Measurements from ENCODE around the gene DEFB123. TPM values are rescaled to one million over a fixed set of nuclear protein-coding genes. Genes with fewer than 3 reads are reported as not detected.
A peak's percentile ranks its signal among the peaks of the same experiment; 100 is the strongest.

Gene DEFB123
- total RNA-seq, 1 donor, result not detected

DNA sequence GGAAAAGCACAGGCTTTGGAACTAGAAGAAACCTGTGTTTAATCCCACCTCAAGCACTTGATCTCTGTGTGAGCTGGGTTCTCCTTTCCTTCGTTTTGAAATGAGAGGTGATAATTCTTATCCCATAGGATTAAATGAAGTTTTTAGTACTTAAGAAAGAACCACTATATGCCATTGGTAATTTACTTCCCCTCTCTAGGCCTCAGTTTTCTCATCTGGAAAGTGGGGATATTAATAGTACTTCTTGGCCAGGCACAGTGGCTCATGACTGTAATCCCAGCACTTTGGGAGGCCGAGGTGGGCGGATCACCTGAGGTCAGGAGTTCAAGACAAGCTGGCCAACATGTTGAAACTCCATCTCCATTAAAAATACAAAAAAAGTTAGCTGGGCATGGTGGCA is 48.7 kb downstream of the DEFB123 start:
- Histone ChIP-seq H3K9me3 (ENCODE audit: low read depth, low read length) (no peaks in the 10 kb centered on the region), H2AFZ (ENCODE audit: low read length) (no peak overlapping the region), H3K27me3 (ENCODE audit: insufficient read depth, low read length) (no peaks in the 10 kb centered on the region), H3K4me1 (ENCODE audit: insufficient read depth, low read length) (peaks cover 8% of the 10 kb centered on the region), H3K36me3 (ENCODE audit: insufficient read depth, low read length) (no peaks in the 10 kb centered on the region), H3K4me2 (ENCODE audit: insufficient read depth, low read length) (no peak overlapping the region), H3K27ac (ENCODE audit: low read depth, low read length) (no peak overlapping the region), H3K4me3 (ENCODE audit: insufficient read depth, low read length) (no peak overlapping the region), H3K79me2 (ENCODE audit: insufficient read depth, low read length) (no peaks in the 10 kb centered on the region), H4K20me1 (ENCODE audit: insufficient read depth, low read length) (no peaks in the 10 kb centered on the region)
- DNase-seq (ENCODE audit: insufficient read length, low spot score, missing footprints), result no peak
- TF ChIP-seq, protein P1, sequence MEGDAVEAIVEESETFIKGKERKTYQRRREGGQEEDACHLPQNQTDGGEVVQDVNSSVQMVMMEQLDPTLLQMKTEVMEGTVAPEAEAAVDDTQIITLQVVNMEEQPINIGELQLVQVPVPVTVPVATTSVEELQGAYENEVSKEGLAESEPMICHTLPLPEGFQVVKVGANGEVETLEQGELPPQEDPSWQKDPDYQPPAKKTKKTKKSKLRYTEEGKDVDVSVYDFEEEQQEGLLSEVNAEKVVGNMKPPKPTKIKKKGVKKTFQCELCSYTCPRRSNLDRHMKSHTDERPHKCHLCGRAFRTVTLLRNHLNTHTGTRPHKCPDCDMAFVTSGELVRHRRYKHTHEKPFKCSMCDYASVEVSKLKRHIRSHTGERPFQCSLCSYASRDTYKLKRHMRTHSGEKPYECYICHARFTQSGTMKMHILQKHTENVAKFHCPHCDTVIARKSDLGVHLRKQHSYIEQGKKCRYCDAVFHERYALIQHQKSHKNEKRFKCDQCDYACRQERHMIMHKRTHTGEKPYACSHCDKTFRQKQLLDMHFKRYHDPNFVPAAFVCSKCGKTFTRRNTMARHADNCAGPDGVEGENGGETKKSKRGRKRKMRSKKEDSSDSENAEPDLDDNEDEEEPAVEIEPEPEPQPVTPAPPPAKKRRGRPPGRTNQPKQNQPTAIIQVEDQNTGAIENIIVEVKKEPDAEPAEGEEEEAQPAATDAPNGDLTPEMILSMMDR (IDR thresholded peaks at IDR 0.05; ENCODE audit: extremely low read depth, low read depth, low read length), result no peak

DNA sequence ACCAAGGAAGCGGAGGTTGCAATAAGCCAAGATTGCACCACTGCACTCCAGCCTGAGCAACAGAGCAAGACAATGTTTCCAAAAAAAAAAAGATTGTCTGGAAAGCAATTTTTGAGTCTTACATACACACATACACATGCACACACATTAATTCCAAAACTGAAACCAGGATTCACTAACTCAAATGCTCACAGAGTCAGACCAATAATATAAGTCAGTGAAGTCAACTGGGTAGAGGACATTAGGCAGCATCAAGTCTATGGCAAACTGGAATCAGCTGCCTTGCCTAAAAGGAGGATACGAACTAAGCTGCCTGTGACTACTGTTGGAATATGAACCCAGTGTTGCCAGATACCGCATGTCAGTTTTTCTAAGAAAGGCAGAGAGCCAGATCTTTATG is 50.3 kb downstream of the DEFB123 start:
- no peak overlapping the region for H3K4me2 ChIP-seq (ENCODE audit: insufficient read depth, low read length)
- H3K79me2 ChIP-seq (ENCODE audit: insufficient read depth, low read length), result no peaks in the 10 kb centered on the region
- H3K27me3 ChIP-seq (ENCODE audit: insufficient read depth, low read length), result no peaks in the 10 kb centered on the region
- no peak overlapping the region for H3K4me3 ChIP-seq (ENCODE audit: insufficient read depth, low read length)
- H3K36me3 ChIP-seq (ENCODE audit: insufficient read depth, low read length), result no peaks in the 10 kb centered on the region
- no peaks in the 10 kb centered on the region for H4K20me1 ChIP-seq (ENCODE audit: insufficient read depth, low read length)
- peaks cover 5% of the 10 kb centered on the region for H3K4me1 ChIP-seq (ENCODE audit: insufficient read depth, low read length)
- TF ChIP-seq, protein P1 (IDR thresholded peaks at IDR 0.05; ENCODE audit: extremely low read depth, low read depth, low read length), result no peak
- no peak for DNase-seq (ENCODE audit: insufficient read length, low spot score, missing footprints)
- no peak overlapping the region for H3K27ac ChIP-seq (ENCODE audit: low read depth, low read length)
- no peaks in the 10 kb centered on the region for H3K9me3 ChIP-seq (ENCODE audit: low read depth, low read length)
- no peak overlapping the region for H2AFZ ChIP-seq (ENCODE audit: low read length)

DNA sequence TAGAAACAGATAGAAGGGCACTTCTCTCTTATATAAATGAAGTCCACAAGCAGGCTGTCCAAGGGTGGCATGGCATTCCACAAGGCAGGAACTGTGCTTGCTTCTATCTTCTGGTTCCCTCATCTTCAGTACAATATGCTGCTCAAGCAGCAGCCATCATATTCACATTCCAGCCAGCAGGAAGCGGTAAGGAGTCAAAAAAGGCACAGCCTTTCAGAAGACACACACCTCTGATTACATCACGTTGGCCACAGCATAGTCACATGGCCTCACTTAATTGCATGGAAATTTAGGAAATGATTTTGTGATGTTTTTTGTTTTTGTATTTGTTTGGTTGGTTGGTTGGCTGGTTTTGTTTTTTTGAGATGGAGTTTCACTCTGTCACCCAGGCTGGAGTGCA is 53.7 kb downstream of the DEFB123 start:
- Histone ChIP-seq H3K4me1 (ENCODE audit: insufficient read depth, low read length) (peaks cover 23% of the 10 kb centered on the region), H3K36me3 (ENCODE audit: insufficient read depth, low read length) (no peaks in the 10 kb centered on the region), H3K27ac (ENCODE audit: low read depth, low read length) (no peak overlapping the region), H3K4me3 (ENCODE audit: insufficient read depth, low read length) (no peak overlapping the region), H3K27me3 (ENCODE audit: insufficient read depth, low read length) (no peaks in the 10 kb centered on the region), H3K4me2 (ENCODE audit: insufficient read depth, low read length) (no peak overlapping the region), H3K79me2 (ENCODE audit: insufficient read depth, low read length) (no peaks in the 10 kb centered on the region), H4K20me1 (ENCODE audit: insufficient read depth, low read length) (no peaks in the 10 kb centered on the region), H3K9me3 (ENCODE audit: low read depth, low read length) (no peaks in the 10 kb centered on the region), H2AFZ (ENCODE audit: low read length) (no peak overlapping the region)
- no peak for DNase-seq (ENCODE audit: insufficient read length, low spot score, missing footprints)
- TF ChIP-seq, protein P1 (IDR thresholded peaks at IDR 0.05; ENCODE audit: extremely low read depth, low read depth, low read length), result peak; percentile 61

DNA sequence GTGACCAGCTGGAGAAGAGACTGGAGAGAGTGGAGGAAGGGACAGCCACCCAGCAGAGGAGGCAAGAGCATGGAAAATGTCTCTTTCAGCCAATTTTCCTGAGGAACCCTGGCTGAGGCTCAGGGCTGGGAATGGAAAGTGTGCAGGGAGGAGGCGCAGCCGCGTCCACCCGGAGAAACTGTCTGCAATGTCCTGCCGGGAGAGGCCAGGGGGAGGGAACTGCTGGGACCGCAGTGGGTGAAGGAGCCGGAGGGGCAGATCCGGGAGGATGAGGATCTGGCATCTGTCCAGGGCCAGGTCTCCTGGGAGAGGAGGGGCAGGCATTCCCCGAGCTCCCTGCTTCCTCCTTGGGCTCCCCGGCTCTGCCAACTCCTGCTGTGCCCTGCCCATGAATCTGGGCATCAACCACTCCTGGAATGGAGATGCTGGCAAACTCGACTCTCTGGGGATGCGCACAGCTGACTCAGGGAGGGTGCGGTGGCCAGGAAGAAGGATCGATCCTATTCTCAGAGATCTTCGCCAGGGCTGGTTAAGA is 56.4 kb downstream of the DEFB123 start:
- no peaks in the 10 kb centered on the region for H4K20me1 ChIP-seq (ENCODE audit: insufficient read depth, low read length)
- no peaks in the 10 kb centered on the region for H3K36me3 ChIP-seq (ENCODE audit: insufficient read depth, low read length)
- peak overlapping the region; percentile 57 for H3K4me3 ChIP-seq (ENCODE audit: insufficient read depth, low read length)
- peak overlapping the region; percentile 89 for H2AFZ ChIP-seq (ENCODE audit: low read length)
- DNase-seq (ENCODE audit: insufficient read length, low spot score, missing footprints), result no peak
- no peaks in the 10 kb centered on the region for H3K9me3 ChIP-seq (ENCODE audit: low read depth, low read length)
- H3K27ac ChIP-seq (ENCODE audit: low read depth, low read length), result peak overlapping the region; percentile 56
- peak overlapping the region; percentile 81 for H3K4me2 ChIP-seq (ENCODE audit: insufficient read depth, low read length)
- H3K27me3 ChIP-seq (ENCODE audit: insufficient read depth, low read length), result no peaks in the 10 kb centered on the region
- no peaks in the 10 kb centered on the region for H3K79me2 ChIP-seq (ENCODE audit: insufficient read depth, low read length)
- peaks cover 23% of the 10 kb centered on the region for H3K4me1 ChIP-seq (ENCODE audit: insufficient read depth, low read length)
- TF ChIP-seq, protein P1 (IDR thresholded peaks at IDR 0.05; ENCODE audit: extremely low read depth, low read depth, low read length), result no peak

All from osteoblast (primary cell).